ENCODE measurements around the gene TBC1D24.
"Not testable (repeated sequence)": the region's sequence is repeated elsewhere in the genome, so short reads cannot be mapped to it uniquely, and the experiment has no call there.

The TBC1D24 gene

GRCh38 chr16:2550283-2550878 is 75.5 kb downstream of the TBC1D24 start:
- not testable (repeated sequence) for H3K36me3 ChIP-seq (ENCODE audit: control insufficient read depth, insufficient read depth, low read length, severe bottlenecking); DNase-seq (ENCODE audit: low read depth); H3K9me3 ChIP-seq (ENCODE audit: control insufficient read depth, low read length)

DNA sequence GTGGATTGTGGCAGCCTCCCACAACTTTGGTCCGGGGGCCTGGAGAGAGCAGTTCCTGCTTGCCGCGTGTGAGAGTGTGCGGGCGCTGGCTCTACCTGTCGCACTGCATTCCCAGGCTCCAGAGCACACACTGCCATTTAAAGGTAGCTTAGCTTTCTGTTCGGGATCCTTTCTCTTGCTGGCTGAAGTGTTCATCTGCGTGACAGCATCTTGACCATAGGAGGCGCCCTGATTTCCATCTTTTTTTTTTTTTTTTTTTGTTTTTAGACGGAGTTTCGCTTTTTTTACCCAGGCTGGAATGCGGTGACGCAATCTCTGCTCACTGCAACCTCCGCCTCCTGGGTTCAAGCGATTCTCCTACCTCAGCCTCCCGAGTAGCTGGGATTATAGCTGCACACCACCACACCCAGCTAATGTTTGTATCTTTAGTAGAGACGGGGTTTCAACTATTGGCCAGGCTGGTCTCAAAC is 76.5 kb downstream of the TBC1D24 start:
- H3K9me3 ChIP-seq (ENCODE audit: control insufficient read depth, low read length); H3K4me3 ChIP-seq (ENCODE audit: low read length); H3K4me1 ChIP-seq (ENCODE audit: control insufficient read depth, insufficient read depth, low read length); H3K36me3 ChIP-seq (ENCODE audit: control insufficient read depth, insufficient read depth, low read length, severe bottlenecking); H3K27me3 ChIP-seq (replicated peaks; ENCODE audit: control insufficient read depth, insufficient read depth, low read length); DNase-seq (ENCODE audit: low read depth); H3K9ac ChIP-seq (ENCODE audit: low read length): not testable (repeated sequence)

More at GRCh38 chr16:2550283-2550878, 75.5 kb downstream of the TBC1D24 start:
- not testable (repeated sequence) for H3K4me1 ChIP-seq (ENCODE audit: control insufficient read depth, insufficient read depth, low read length); H3K4me3 ChIP-seq (ENCODE audit: low read length); H3K27me3 ChIP-seq (replicated peaks; ENCODE audit: control insufficient read depth, insufficient read depth, low read length); H3K9ac ChIP-seq (ENCODE audit: low read length)

GRCh38 chr16:2554709-2555425 is 79.9 kb downstream of the TBC1D24 start:
- not testable (repeated sequence) for H3K9me3 ChIP-seq (ENCODE audit: control insufficient read depth, low read length); H3K27me3 ChIP-seq (replicated peaks; ENCODE audit: control insufficient read depth, insufficient read depth, low read length); H3K9ac ChIP-seq (ENCODE audit: low read length); H3K4me3 ChIP-seq (ENCODE audit: low read length); DNase-seq (ENCODE audit: low read depth); H3K4me1 ChIP-seq (ENCODE audit: control insufficient read depth, insufficient read depth, low read length); H3K36me3 ChIP-seq (ENCODE audit: control insufficient read depth, insufficient read depth, low read length, severe bottlenecking)
